OCI-LY1 (cell line): Measurements from ENCODE around the gene PDE3A.

Experiments used
- CTCF ChIP-seq: fragments of 200-600 bp; sonication (generic), shearing (Covaris generic); IDR thresholded peaks from 2 replicates; pipeline ENCODE4 v1.5.1; 2017; ENCODE audit warnings: mild to moderate bottlenecking, antibody characterized with exemption, low read length, moderate library complexity, mixed read lengths
- EZH2 ChIP-seq: fragments of 200-600 bp; sonication (generic), shearing (Covaris generic); IDR thresholded peaks from 2 replicates; pipeline ENCODE4 v1.8.0; 2017; ENCODE audit warnings: borderline replicate concordance, mixed run types, mild to moderate bottlenecking, antibody characterized with exemption, low read length, moderate library complexity, mixed read lengths

- TF ChIP-seq CTCF: no peak
- TF ChIP-seq EZH2: no peak
Measured at GRCh38 chr12:20409607-20410377, 41.5 kb downstream of the PDE3A start.
